ENCODE data around the gene SAFB. TPM values are rescaled to one million over a fixed set of nuclear protein-coding genes. Genes with fewer than 3 reads are reported as not detected.

Gene SAFB
- 192 TPM for polyA plus RNA-seq (ENCODE audit: insufficient read length)
- long read RNA-seq, donor 1, transcript SAFB-211 (21 exons, 3,014 nt), result major isoform, 5 of 285 reads
- long read RNA-seq, donor 1, partial matches to known transcripts, result 275 of 285 reads
- long read RNA-seq, donor 1, other reads (novel, unspliced or antisense), result 0 of 285 reads
- long read RNA-seq, donor 2, transcript SAFB-205 (21 exons, 2,842 nt), result major isoform, 6 of 207 reads
- long read RNA-seq, donor 2, partial matches to known transcripts, result 194 of 207 reads
- long read RNA-seq, donor 2, other reads (novel, unspliced or antisense), result 0 of 207 reads
- long read RNA-seq, donor 3, partial matches to known transcripts, result 23 of 30 reads
- long read RNA-seq, donor 3, other reads (novel, unspliced or antisense), result 0 of 30 reads
- long read RNA-seq, donor 4, result 0 reads
- long read RNA-seq, donor 5, transcript SAFB-211 (21 exons, 3,014 nt), result major isoform, 7 of 379 reads
- long read RNA-seq, donor 5, partial matches to known transcripts, result 366 of 379 reads
- long read RNA-seq, donor 5, other reads (novel, unspliced or antisense), result 0 of 379 reads
- long read RNA-seq, donor 6, partial matches to known transcripts, result 213 of 216 reads
- long read RNA-seq, donor 6, other reads (novel, unspliced or antisense), result 0 of 216 reads
- long read RNA-seq, donor 7, transcript SAFB-211 (21 exons, 3,014 nt), result major isoform, 5 of 359 reads
- long read RNA-seq, donor 7, partial matches to known transcripts, result 348 of 359 reads
- long read RNA-seq, donor 7, other reads (novel, unspliced or antisense), result 0 of 359 reads
- long read RNA-seq, donor 8, partial matches to known transcripts, result 73 of 75 reads
- long read RNA-seq, donor 8, other reads (novel, unspliced or antisense), result 0 of 75 reads

DNA sequence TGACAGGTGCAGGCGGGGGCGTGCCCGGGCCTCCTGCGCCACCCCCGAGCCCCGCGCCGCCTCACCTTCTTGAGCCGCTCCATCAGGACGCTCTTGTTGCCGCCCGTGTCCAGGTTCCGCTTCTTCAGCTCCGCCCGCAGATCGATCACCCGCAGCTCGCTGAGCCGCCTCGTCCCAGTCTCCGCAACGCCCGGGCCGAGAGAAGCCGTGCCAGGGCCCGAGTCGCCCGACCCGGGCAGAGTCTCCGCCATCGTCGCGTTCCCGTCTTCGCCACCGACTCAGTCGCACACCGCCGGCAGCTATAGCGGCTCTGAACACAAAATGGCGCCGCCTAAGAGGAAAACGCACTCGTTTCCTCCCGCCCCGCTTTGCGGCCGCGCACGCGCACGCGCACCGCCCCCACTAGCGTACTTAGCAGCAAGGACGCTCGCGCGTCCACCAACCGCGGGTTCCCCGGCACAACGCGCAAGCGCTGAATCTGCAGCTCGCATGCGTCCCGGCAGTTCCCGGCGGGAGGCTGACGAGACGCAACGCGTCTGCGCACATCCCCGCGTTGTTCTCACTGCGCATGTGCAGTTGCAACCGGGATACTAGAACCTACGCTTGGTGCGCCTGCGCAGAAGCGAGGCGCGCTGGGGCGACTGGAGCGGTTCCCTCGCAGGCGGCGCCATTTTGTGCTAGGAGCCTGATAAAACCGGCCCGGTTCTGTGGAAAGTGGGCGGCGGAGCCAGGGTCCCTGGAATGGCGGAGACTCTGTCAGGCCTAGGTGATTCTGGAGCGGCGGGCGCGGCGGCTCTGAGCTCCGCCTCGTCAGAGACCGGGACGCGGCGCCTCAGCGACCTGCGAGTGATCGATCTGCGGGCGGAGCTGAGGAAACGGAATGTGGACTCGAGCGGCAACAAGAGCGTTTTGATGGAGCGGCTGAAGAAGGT, at the start of gene SAFB, which contains the start of gene SAFB2:
SAFB (plus strand) TSS at position 619 of the 932 bp plus-strand sequence; CDS start at position 742, 123 bp downstream.
SAFB2 (minus strand) TSS at position 312 of the 932 bp plus-strand sequence; CDS start at position 251, 61 bp downstream.
- peak; percentile 100 for DNase-seq

DNA sequence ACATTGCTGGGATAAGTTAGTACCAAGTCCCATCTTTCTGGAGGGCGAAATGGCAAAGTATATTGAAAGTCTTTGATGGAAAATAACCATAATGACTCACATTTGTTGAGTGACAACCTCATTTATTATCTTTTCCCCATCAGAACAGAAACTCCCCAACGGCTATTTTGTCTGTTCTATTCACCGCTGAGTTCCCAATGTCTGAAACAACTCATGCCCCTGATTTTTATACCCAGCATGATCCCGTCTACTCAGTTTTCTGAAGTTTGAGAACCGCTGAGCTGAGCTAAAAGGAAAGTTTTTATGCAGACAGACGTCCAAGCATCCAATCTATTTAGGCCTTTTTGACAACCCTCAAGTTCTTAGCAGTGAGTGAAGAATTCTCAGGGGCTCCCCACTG, 47.3 kb upstream of the SAFB start:
- no peak for DNase-seq

DNA sequence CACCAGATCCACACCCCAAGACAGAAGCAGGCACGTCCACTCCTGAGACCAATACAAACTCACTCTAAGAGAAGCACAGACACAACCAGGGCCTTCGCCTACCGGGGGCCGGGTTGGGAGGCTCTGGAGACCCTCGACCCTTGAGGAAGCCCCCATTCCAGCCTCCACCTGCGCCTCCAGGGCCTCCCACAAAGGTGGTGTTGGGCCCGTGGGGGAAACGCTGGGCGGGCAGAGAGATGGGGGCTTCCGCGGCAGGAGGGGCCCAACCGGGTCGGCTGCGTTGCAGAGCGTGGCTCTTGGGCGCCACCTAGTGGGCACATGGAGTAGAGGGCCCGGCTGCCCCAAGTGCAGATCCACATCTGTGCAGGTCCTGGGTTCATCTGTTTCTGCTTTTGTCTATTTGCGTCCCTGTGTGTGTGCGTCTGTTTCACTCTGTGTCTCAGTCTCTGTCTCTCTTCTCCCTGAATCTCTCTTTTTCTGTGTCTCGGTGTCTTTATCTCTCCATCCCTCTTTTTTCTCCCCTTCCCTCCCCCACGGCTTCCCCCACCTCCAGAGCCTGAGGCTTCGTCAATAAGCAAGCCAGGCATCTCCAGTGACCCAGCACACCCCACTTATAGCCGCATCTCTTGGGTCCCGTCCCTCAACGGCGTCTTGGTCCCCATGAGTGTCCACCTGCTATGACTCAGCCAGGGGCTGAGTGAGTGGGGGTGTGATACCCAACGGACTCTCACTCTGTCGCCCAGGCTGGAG, 44.6 kb upstream of the SAFB start:
- no peak for DNase-seq

DNA sequence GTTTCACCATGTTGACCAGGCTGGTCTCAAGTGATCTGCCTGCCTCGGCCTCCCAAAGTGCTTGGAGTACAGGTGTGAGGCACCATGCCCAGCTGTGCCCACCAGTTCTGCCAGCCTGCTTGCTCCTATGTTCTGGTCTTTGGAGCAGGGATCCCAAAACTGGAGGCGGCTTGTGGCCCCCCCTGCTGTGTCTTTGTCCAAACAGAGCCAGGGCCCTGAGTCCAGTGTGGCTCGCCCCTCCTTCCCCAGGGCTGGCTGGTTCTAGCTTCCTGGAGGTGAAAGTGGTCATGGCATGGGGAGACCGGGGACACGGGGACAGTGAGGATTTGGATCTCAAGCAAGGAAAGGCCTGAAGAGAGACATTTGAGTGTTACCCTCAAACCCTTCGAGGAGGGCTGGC, 43.6 kb upstream of the SAFB start:
- no peak for DNase-seq

DNA sequence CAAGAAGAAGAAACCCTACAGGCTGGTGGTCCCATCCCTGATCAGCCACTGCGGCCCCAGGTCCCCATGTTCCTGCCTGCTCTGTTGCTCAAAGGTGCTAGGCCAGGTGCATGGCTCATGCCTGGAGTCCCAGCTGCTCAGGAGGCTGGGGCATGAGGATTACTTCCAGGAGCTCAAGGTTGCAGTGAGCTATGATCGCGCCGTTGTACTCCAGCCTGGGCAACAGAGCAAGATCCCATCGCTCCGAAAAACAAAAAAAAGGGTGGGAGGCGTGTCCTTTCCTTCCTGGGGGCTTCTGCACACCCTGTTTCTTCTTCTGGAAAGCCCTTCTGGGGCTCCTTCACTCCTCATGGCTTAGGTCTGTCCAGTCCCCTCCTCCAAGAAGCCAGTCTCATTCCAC, 43.2 kb upstream of the SAFB start:
- DNase-seq, result no peak

DNA sequence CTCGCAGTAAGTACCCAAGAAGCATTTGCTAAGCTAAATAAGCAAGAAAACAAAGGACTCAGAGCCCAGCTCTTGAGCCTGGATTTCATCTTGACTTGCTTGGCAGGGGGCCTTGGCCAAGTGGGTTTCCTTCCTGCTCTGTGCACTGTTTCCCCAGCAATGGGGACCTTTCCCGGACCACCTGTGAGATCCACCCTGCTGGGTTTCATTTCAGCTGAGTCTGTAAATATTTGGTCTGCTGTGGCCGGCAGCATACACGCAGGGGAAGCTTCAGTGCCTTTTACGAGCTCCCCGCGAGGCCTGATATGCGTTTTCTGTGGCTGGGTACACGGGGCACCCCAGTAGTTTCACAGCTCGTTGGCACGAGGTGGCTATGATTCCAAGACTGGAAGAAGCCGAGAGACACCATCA, 42.7 kb upstream of the SAFB start:
- DNase-seq, result no peak

DNA sequence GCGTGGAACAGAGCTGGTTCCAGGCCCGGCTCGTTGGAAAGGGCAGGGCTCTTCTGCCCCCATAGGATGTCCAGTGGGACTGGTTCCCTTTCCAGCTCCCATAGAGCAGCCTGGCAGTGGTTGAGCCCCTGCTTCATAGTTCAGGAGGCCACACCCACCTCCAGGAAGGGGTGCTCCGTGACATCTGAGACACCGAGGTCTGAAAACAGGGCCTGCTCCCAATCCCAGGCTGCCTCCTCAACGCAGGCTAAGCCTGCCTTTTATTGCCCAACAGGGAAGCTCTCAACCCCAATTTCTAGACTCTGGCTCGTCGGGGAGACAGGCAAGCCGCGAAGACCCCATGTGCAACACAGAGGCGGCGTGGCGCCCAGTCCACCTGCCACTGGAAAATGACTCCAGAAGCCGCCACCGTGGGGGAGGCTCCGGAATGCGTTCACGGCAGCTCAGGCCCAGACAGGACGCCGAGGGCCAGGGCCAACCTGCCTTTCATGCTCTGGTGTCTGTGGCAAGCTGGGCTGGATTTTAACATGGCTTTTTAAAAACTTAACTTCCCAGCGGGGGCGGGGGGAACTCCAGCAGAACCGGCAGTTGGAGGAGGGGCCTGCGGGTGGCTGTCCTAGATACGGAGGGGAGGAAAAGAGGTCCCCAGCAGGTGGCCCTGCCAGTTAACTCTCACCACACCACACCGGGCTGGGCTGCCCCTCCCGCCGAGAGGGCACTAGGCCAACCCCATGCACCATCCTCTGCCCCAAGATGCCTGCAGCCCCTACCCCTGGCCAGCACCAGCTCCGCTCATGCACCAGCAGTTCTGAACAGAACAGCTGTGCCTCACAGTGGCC, 37.2 kb upstream of the SAFB start:
- peak; percentile 63 for DNase-seq

DNA sequence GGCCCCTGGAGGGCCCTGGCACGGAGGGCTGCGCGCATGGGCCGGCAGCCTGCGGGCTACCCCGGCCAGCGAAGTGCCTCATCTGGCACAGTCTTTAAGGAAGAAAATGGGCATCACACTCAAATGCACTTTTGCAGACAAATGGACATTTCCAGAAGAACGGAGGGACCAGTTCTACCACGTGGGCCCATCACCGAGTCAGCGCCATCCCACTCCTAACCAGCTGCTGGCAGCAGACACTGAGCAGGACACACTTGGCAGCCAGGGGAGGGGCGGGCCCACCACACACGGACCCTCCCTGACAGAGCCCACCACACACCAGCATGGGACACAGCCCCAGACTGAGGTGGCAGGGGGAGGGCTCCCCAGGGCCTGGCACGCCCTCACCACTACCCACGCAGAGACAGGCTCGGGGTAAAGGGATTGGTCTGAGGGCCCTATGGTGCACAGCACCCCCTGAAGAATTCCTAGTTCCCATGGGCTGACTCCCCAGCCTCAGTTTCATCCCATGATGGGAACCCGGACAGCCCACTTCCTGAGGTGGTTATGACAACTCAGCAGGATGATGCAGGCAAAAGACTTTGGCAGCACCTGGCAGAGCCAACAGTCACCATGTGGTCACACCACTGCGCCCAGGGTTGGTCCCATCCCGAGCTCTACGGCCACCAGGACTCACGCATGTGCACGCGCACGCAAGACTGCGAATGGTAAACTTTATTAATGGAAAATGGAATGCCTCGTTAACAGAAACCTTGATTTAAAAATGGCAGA, 36.4 kb upstream of the SAFB start:
- DNase-seq, result no peak

DNA sequence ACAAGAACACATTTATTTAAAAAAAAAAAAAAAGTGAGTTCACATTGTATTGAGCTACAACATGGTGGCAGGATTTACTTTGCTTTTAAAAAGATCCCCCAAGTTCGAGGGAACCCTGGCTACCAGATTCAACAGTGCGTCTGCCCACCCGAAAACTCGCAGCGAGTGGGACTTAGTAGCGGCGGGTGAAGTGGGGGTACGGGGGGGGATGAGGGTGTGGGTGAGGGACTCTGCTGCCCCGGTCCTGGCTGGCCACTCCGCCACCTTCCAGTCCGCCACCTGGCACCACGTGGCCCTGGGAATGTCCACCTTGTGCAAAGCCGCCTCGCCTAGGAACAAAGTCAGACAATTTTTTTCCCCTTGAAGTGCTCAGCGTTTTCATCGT, 35.8 kb upstream of the SAFB start:
- DNase-seq, result no peak

DNA sequence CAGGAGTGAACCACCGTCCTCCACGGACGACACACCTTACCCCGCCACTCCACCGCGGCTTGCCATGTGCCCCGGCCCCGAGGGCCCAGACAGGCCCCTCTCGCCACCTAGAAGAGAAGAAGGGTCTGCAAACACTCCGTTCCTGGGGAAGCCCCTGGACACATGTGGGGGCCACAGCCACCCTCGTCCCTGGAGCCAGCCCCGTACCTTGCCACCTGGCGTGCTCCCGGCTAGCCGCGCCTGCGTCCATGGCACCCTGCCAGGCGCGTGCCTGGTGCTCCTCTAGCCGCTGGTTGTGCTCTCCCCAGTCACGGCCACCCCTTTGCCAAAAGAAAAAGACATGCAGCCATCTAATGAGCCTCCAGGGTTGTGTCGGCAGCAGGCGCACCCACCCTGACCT, 35.2 kb upstream of the SAFB start:
- no peak for DNase-seq

DNA sequence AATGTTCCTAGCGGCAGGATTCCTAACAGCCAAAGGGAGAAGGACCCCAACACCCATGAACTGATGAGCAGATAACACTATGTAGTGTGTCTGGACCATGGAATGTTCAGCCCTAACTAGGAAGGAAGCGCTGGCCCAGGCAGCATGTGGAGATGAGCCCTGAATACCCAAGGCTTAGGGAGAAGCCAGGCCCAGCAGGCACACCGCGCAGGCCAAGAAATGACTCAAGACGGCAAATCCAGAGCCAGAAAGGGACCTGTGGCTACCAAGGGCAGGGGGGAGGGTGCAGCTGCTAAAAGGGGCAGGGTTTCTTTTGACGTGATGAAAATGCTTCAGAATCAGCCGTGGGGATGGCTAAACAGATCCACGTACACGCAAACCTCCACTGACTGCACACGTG, 34.4 kb upstream of the SAFB start:
- no peak for DNase-seq

DNA sequence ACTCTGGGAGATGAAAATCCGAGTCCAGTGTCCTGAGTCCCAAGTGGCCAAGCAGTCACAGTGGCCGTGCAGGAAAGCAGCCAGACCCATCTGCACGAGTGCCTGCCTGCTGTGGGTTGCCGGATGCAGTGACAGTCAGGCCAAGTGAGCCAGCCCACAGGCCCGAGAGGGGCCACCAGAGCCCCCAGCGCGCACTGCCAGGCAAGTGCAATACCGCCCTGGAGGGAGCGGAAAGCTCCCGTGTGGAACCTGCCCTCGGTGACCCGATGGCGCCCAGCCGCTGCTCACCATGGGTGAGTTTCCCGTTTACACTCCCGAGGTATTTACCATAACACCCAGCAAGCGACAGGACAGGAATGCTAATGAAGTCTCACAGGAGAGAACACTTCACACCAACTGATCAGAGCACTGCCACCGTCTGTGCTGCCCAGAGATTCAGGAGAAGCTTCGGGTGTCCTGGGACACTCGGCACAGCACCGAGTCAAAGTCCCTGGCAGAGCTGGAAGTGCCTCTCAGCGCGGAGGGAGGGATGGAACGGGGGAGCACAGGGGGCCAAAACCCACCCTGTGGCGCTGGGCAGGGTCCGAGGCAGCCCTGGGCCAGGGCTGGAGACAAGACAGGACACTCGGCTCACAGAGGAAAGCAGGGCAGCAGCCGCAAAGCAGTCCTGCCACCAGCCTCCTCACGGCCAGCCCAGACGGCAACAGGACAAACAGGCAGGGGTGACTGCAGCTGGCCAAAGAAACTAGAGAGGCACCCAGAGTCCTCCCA, 33.8 kb upstream of the SAFB start:
- no peak for DNase-seq

DNA sequence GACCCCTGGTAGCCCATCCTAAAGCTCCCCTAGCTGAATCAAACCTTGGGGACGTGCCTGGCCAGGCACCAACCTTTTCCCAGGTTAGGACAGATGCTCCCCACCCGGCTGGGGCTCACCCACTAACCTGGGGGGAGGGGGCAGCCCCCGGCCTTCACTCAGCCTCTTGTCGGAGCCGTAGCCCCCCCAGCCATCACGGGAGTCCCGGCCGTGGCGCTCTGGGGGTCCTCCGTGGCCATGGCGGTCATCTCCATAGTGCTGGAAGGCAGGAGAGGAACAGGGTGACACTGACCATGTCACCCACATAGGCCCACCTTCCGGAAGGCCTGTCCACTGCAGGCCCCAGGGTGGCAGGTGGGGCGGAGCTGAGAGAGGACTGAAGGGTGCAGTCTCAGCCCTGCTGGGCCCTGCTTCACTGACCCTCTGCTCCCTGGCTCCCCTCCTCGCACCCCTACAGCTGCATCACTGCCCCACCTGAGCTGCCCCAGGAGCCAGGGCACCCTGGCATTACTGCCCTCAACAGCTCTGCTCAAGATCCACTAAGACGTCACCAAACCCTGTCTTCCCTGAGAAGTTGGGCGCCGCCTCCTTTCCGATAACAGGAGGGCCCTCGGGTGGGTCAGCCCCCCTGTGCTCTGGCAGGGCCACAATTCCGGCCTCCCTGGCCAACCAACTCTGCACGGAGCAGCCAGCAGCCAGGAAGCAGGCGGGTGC, 32.6 kb upstream of the SAFB start:
- DNase-seq, result no peak

DNA sequence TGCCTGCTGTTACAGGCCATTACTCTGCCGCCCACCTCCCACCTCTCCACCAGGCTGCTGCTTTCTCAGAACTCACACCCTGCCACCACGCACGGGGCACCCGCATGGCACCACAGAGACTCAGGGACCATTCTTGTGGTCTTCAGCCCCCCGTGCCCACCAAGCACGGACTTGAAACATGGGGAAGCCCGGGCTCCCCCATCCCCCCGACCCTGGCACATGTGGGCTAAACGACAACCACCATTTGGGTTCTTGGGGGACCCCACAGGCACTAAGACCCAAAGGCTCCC, 32.1 kb upstream of the SAFB start:
- DNase-seq, result no peak

DNA sequence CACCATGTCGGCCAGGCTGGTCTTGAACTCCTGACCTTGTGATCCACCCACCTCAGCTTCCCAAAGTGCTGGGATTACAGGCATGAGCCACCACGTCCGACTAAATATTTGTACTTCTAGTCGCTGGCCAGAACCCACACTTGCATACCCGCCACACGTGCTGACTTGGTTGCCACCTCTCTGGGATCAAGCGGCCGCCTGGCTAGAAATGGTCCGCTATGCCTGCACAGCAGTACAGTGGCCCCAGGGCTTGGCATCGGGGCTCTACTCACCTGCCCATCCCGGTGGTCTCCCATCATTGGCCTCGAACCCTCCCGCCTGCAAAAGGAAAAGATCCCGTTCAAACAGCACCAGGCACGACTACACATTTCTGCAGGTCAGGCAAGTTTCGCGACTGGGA, 31.4 kb upstream of the SAFB start:
- DNase-seq, result no peak

DNA sequence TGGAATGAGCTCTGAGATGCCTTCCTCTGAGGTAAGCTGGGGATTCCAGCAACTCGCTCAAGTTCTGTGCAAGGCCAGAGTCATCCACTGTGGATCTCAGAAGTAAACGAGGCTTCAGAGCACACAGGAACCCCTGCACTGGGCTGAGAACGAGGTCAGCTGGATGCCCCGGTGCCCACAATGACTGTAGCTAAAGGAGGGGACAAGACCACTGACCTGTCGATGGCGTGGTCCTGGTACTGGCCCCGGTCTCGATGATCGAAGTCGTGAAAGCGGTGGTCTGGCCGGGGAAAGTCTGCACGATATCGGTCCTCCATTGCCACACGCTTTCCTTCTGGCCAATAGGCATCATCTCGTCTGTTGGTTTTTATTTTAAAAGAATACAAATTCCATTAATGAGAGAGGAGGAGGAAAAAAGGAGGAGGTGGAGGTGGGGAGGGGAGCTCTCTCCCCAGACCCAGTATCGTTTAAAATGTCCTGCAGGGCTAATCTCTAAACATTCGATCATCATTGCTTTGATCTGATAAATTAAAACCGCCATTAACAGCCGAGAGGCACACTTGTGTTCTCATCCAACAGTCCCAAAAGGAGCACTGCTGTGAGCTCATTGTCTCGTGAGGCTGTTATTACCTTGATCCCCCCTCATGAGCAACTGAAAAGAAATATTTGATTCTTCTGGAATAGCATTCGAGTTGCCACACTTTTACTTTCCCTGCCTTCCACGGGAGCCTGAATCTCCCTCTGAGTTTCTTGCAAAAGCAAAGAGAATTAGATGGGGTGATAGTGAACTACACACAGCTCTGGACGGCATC, 30.1 kb upstream of the SAFB start:
- DNase-seq, result no peak
